ENCODE measurements around the gene RAB6B.

RAB6B gene

GRCh38 chr3:133894353-133895207 lies 1.1 kb downstream of the RAB6B start:
- DNase-seq (ENCODE audit: low spot score): peak; percentile 50

- peak; percentile 45 for DNase-seq (ENCODE audit: low spot score)
These were observed 1.9 kb downstream of the RAB6B start for GRCh38 chr3:133893683-133894352.

- peak; percentile 89 for DNase-seq (ENCODE audit: low spot score)
These were observed 3.0 kb downstream of the RAB6B start for GRCh38 chr3:133892541-133893231.

- DNase-seq (ENCODE audit: low spot score): no peak
These were observed 3.9 kb downstream of the RAB6B start for GRCh38 chr3:133891662-133892378.

- DNase-seq (ENCODE audit: low spot score): no peak
These were observed 4.6 kb downstream of the RAB6B start for GRCh38 chr3:133890972-133891644.

GRCh38 chr3:133890037-133890436 lies 5.6 kb downstream of the RAB6B start:
- no peak for DNase-seq (ENCODE audit: low spot score)

- DNase-seq (ENCODE audit: low spot score): no peak
These were observed 6.8 kb downstream of the RAB6B start for GRCh38 chr3:133888726-133889340.

GRCh38 chr3:133887803-133888703 lies 7.6 kb downstream of the RAB6B start:
- DNase-seq (ENCODE audit: low spot score): no peak

GRCh38 chr3:133887074-133887802 lies 8.4 kb downstream of the RAB6B start:
- DNase-seq (ENCODE audit: low spot score): no peak

- DNase-seq (ENCODE audit: low spot score): no peak
These were observed 9.5 kb downstream of the RAB6B start for GRCh38 chr3:133886031-133886722.

- DNase-seq (ENCODE audit: low spot score): no peak
These were observed 10.6 kb downstream of the RAB6B start for GRCh38 chr3:133884887-133885711.

- DNase-seq (ENCODE audit: low spot score): no peak
These were observed 11.4 kb downstream of the RAB6B start for GRCh38 chr3:133884054-133884886.

- DNase-seq (ENCODE audit: low spot score): peak; percentile 35
These were observed 12.0 kb downstream of the RAB6B start for GRCh38 chr3:133883641-133884040.

GRCh38 chr3:133882986-133883586 lies 12.6 kb downstream of the RAB6B start:
- DNase-seq (ENCODE audit: low spot score): no peak

- no peak for DNase-seq (ENCODE audit: low spot score)
These were observed 13.5 kb downstream of the RAB6B start for GRCh38 chr3:133881939-133882825.
